ENCODE data around the gene CPB2.

Gene CPB2

GRCh38 chr13:46041419-46041839 lies 63.4 kb downstream of the CPB2 start:
- TF ChIP-seq CTCF (IDR thresholded peaks at IDR 0.05; ENCODE audit: borderline replicate concordance, control extremely low read depth, extremely low read depth, insufficient read depth, missing control alignments) = no peak
- in situ Hi-C loops (cut with MboI; ENCODE audit: low sequenced_read_pairs, unreplicated experiment) = no loop called here
- DNase-seq (ENCODE audit: low spot score) = no peak

- no peak for TF ChIP-seq CTCF (IDR thresholded peaks at IDR 0.05; ENCODE audit: borderline replicate concordance, control extremely low read depth, extremely low read depth, insufficient read depth, missing control alignments)
- DNase-seq (ENCODE audit: low spot score) = no peak
- in situ Hi-C loops (cut with MboI; ENCODE audit: low sequenced_read_pairs, unreplicated experiment) = no loop called here
These were observed 64.1 kb downstream of the CPB2 start for GRCh38 chr13:46040763-46041162.

GRCh38 chr13:46039411-46040182 lies 65.2 kb downstream of the CPB2 start:
- in situ Hi-C loops (cut with MboI; ENCODE audit: low sequenced_read_pairs, unreplicated experiment) = no loop called here
- DNase-seq (ENCODE audit: low spot score) = no peak
- no peak for TF ChIP-seq CTCF (IDR thresholded peaks at IDR 0.05; ENCODE audit: borderline replicate concordance, control extremely low read depth, extremely low read depth, insufficient read depth, missing control alignments)

GRCh38 chr13:46038296-46038695 lies 66.5 kb downstream of the CPB2 start:
- in situ Hi-C loops (cut with MboI; ENCODE audit: low sequenced_read_pairs, unreplicated experiment) = no loop called here
- DNase-seq (ENCODE audit: low spot score) = no peak
- no peak for TF ChIP-seq CTCF (IDR thresholded peaks at IDR 0.05; ENCODE audit: borderline replicate concordance, control extremely low read depth, extremely low read depth, insufficient read depth, missing control alignments)

GRCh38 chr13:46035066-46035465 lies 69.8 kb downstream of the CPB2 start:
- in situ Hi-C loops (cut with MboI; ENCODE audit: low sequenced_read_pairs, unreplicated experiment) = no loop called here
- no peak for TF ChIP-seq CTCF (IDR thresholded peaks at IDR 0.05; ENCODE audit: borderline replicate concordance, control extremely low read depth, extremely low read depth, insufficient read depth, missing control alignments)
- no peak for DNase-seq (ENCODE audit: low spot score)

GRCh38 chr13:46032341-46032740 lies 72.5 kb downstream of the CPB2 start:
- in situ Hi-C loops (cut with MboI; ENCODE audit: low sequenced_read_pairs, unreplicated experiment) = no loop called here
- no peak for DNase-seq (ENCODE audit: low spot score)
- TF ChIP-seq CTCF (IDR thresholded peaks at IDR 0.05; ENCODE audit: borderline replicate concordance, control extremely low read depth, extremely low read depth, insufficient read depth, missing control alignments) = no peak
